HG02588 (cell line): ENCODE data around the gene KDSR.

ENCODE experiments used
- ATAC-seq: cut with Tn5 transposase; IDR thresholded peaks from one replicate; pipeline ENCODE4 v1.9.1; 2021; ENCODE audit warnings: mild to moderate bottlenecking, moderate library complexity; ENCODE audit not compliant: unreplicated experiment

Gene KDSR

DNA sequence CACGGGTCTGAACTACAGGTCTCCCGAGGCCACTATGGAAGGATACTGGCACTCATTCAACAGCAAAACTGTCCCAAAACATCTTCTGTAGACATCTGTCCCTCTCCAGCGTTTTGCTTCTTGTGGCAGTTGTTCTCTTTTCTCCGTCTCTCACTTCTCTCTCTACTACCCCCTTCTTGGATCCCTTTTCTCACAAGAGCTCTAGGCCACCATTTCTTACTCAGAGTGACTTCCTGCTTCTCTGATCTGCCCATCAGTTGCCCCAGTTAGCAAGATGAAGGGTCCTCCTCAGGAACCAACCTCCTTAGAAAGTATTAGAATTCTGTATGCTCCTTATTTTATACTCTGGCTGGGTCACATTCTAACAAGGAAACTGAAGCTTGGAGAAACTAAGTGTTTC, 80.1 kb downstream of the KDSR start:
- ATAC-seq, result no peak

DNA sequence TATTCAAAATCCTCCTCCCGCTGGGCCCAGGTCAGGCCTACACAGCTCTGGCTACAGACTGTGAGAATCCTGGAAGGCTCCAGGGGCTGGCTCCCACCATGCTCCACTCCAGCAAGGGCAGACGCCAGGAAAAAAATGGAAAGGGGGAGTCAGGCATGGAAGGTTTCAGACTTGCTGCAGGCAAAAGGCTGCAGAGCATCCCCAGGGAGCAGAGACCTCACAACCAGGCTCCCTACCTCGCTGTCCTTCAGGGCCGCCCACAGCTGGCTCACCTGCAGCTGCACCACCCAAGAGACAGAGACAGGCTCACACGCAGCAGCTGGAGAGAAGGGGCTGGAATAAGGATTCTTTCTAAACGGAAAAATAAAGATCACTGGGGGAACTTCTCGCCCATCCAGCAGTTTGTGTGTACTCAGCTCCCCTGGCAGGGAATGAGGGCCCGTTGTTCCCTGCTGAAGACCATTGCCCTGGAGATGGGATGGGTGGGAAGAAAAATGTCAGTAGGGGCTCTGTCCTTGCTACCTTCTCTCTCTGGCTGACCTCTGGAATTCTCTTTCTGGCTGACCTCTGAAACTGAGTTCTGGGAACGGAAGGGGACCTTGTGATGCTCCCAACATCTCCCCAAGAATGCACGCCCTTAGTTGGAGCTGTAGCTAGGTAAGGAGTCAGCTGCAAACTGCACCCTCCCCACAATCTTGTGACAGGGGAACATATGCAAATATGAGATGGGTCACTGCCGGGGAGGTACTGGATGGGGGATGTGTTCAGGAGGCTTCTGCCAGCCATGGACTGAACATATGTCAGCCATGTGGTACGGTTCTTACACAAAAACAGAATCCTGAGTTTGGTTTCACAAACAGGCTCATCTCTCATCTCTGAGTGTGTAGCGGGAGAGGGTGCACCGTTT, 81.9 kb downstream of the KDSR start:
- ATAC-seq, result peak; percentile 91

DNA sequence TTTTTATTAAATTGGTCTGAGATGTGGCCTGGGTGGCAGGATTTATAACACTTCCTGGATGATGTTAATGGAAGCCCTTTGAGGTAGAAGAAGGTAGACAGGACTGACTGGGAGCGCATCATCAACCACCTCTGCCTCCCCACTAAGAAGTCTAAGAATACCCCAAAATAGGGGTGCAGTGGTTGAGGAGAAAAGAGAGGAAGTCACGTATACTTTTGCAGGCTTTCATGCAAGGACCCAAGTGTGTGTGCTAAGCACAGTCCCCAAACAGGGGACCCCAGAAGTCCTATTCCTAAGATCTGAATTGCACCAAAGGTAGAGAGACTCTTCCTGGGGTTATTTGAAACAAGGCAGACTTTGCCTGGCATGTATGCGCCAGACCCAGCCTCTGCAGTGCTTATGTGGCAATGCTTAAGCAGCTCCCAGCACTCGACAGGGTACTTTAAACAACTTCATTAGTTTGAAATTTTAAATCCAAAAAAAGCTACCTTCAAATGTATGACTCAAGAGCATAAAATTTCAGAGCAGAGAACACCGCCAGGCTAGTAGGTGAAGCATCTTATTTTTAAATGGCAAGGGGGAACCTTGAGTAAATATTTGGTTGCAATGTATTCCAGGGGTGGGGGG, 82.7 kb downstream of the KDSR start:
- no peak for ATAC-seq

DNA sequence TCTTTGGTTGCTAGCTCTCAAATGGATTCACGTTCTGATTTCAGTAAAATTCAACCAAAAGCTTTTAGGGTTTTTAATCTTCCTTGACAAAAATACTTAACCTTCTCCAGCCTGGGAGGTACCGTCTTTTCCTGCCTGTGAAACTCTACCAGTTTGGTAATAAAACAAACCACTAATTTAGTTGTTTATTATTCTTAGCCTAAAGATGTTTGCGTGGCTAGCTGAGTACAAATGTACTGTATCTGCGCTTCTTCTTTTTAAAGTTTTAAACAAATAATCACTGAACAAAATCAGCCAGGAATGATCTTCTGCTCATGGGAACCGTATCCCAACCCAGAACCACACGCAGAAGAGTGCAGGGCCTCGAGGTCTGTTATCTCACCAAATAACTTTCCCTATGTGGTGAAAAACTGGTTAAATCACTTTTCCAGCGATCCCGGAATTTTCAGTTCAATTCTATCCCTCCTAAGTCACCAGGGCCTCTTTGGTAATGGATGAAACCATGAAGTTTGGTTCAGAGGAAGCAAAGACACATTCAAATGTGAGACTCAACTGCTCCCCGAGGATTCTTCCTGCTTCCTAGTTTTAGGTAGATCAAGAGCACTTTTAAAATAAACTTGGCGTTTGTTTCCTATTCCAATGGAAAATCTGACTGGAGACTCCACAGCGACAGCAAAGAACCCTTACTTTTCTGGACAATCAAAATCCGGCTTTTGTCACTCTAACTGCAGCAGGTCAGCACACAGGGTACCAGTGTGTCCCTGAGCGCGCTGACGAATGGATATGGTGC, 83.5 kb downstream of the KDSR start:
- ATAC-seq, result no peak

DNA sequence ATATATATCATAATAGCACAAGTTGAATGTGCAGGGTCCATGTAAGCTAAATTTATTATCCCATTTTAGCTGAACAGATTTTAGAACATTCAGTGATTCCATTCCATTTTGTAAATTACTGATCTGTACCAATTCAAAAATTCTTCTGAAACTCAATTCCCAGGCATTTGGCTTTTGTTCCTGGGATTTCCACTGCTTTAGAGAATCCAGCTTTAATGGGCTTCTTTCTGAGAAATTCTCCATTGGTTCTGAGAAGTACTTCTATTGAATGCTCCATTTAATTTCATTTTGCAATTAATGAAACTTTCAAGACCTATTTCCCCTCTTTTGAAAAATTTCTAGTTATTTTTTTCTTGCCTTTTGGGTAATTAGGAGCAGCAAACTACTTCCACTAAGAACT, 84.2 kb downstream of the KDSR start:
- no peak for ATAC-seq
